Ishikawa (cell line): ENCODE data around the gene FBXO24.

Experiments
- CEBPB ChIP-seq: IDR thresholded peaks from 2 replicates; pipeline ENCODE4 v1.6.1; 2012
- CREB1 ChIP-seq: IDR thresholded peaks from 2 replicates; pipeline ENCODE4 v1.6.1; 2012; ENCODE audit warnings: low read depth
- EGR1 ChIP-seq: IDR thresholded peaks from 2 replicates; pipeline ENCODE4 v1.6.1; 2012
- EP300 ChIP-seq: IDR thresholded peaks from 2 replicates; pipeline ENCODE4 v1.6.1; 2012; ENCODE audit warnings: borderline replicate concordance
- FOXM1 ChIP-seq: IDR thresholded peaks from 2 replicates; pipeline ENCODE4 v1.6.1; 2012; ENCODE audit warnings: low read depth, borderline replicate concordance
- NFIC ChIP-seq: IDR thresholded peaks from 2 replicates; pipeline ENCODE4 v1.6.1; 2012
- RAD21 ChIP-seq: IDR thresholded peaks from 2 replicates; pipeline ENCODE4 v1.6.1; 2012; ENCODE audit warnings: low read depth
- TAF1 ChIP-seq: IDR thresholded peaks from 2 replicates; pipeline ENCODE4 v1.6.1; 2012; ENCODE audit warnings: low read depth, mild to moderate bottlenecking
- TCF12 ChIP-seq: IDR thresholded peaks from 2 replicates; pipeline ENCODE4 v1.6.1; 2012; ENCODE audit warnings: low read depth
- TEAD4 ChIP-seq: IDR thresholded peaks from 2 replicates; pipeline ENCODE4 v1.6.1; 2012
- USF1 ChIP-seq: IDR thresholded peaks from 2 replicates; pipeline ENCODE4 v1.6.1; 2012
- YY1 ChIP-seq: IDR thresholded peaks from 2 replicates; pipeline ENCODE4 v1.6.1; 2012; ENCODE audit warnings: low read depth
- ZBTB7A ChIP-seq: IDR thresholded peaks from 2 replicates; pipeline ENCODE4 v1.6.1; 2012; ENCODE audit warnings: low read depth
- TF ChIP-seq, protein P1 (sequence below): IDR thresholded peaks from 2 replicates; pipeline ENCODE4 v1.6.1; 2012; ENCODE audit warnings: low read depth, mild to moderate bottlenecking
- TF ChIP-seq, protein P2 (sequence below): IDR thresholded peaks from 2 replicates; pipeline ENCODE4 v1.6.1; 2012

Gene FBXO24

GRCh38 chr7:100620239-100620638 lies 34.1 kb downstream of the FBXO24 start:
- TF ChIP-seq TEAD4 = no peak
- no peak for TF ChIP-seq USF1
- TF ChIP-seq RAD21 = no peak
- TF ChIP-seq, protein P1, sequence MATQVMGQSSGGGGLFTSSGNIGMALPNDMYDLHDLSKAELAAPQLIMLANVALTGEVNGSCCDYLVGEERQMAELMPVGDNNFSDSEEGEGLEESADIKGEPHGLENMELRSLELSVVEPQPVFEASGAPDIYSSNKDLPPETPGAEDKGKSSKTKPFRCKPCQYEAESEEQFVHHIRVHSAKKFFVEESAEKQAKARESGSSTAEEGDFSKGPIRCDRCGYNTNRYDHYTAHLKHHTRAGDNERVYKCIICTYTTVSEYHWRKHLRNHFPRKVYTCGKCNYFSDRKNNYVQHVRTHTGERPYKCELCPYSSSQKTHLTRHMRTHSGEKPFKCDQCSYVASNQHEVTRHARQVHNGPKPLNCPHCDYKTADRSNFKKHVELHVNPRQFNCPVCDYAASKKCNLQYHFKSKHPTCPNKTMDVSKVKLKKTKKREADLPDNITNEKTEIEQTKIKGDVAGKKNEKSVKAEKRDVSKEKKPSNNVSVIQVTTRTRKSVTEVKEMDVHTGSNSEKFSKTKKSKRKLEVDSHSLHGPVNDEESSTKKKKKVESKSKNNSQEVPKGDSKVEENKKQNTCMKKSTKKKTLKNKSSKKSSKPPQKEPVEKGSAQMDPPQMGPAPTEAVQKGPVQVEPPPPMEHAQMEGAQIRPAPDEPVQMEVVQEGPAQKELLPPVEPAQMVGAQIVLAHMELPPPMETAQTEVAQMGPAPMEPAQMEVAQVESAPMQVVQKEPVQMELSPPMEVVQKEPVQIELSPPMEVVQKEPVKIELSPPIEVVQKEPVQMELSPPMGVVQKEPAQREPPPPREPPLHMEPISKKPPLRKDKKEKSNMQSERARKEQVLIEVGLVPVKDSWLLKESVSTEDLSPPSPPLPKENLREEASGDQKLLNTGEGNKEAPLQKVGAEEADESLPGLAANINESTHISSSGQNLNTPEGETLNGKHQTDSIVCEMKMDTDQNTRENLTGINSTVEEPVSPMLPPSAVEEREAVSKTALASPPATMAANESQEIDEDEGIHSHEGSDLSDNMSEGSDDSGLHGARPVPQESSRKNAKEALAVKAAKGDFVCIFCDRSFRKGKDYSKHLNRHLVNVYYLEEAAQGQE = no peak
- no peak for TF ChIP-seq TAF1
- no peak for TF ChIP-seq CEBPB
- TF ChIP-seq ZBTB7A = no peak
- TF ChIP-seq CREB1 = no peak
- TF ChIP-seq YY1 = no peak
- TF ChIP-seq EP300 = no peak
- TF ChIP-seq NFIC = no peak
- TF ChIP-seq TCF12 = no peak
- no peak for TF ChIP-seq EGR1
- no peak for TF ChIP-seq FOXM1
- TF ChIP-seq, protein P2, sequence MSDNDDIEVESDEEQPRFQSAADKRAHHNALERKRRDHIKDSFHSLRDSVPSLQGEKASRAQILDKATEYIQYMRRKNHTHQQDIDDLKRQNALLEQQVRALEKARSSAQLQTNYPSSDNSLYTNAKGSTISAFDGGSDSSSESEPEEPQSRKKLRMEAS = no peak

DNA sequence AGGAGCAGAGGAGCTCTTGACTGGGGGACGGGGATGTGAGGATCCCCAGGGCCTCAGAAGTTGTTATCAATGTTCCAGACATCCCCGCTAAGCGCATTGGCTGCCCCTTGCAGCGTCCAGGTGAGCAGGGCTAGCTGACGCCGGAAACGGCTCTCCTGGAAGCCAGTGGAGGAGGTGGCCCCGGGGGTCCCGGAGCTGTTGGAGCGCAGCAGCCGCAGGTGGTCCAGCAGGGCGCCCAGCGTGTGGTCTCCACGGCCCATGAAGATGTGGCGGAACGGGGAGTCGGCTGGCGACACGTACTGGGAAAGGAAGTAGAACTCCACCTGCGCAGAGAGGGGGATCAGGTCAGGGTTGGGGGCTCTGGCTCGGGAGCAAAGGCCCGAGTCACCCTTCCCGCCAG lies 34.7 kb downstream of the FBXO24 start:
- TF ChIP-seq TAF1 (no peak), TCF12 (no peak), USF1 (no peak), RAD21 (no peak), NFIC (no peak), ZBTB7A (no peak), CREB1 (no peak), CEBPB (no peak), EP300 (no peak), TEAD4 (no peak), YY1 (no peak), EGR1 (no peak), FOXM1 (no peak)
- TF ChIP-seq, protein P2 = no peak
- TF ChIP-seq, protein P1 = no peak

GRCh38 chr7:100621554-100621953 lies 35.4 kb downstream of the FBXO24 start:
- TF ChIP-seq TCF12 = no peak
- no peak for TF ChIP-seq YY1
- no peak for TF ChIP-seq CEBPB
- TF ChIP-seq EGR1 = no peak
- TF ChIP-seq NFIC = no peak
- no peak for TF ChIP-seq FOXM1

GRCh38 chr7:100623951-100624824 lies 38.1 kb downstream of the FBXO24 start:
- no peak for TF ChIP-seq EP300

DNA sequence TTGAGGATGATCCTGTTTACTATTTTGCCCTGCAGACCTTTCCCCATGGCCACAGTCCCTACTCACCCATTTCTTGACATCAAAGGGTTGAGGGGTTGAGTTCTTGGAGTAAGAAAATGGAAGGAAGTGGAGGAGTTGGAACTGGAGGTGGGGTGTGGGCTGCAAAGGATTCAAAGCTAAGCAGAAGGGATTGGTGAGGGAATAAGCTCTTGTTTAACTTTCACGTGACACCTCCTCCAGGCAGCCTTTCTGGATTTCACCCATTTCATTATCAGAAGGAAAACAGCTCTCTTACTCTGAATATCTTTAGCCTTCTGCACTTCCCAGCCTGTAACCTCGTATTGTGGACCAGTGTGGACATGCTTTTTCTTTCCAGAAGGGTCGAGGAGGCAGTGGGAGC lies 39.9 kb downstream of the FBXO24 start:
- TF ChIP-seq TEAD4 (no peak), RAD21 (no peak), EP300 (no peak), USF1 (no peak), CEBPB (no peak), TCF12 (no peak), EGR1 (no peak), TAF1 (no peak), FOXM1 (no peak), CREB1 (no peak)
- TF ChIP-seq, protein P1 = no peak
